NT2/D1 (cell line): ENCODE measurements around the gene HOOK2.
"Not testable (repeated sequence)": the region's sequence is repeated elsewhere in the genome, so short reads cannot be mapped to it uniquely, and the experiment has no call there.

Experiments used
- DNase-seq: peaks from one replicate; pipeline ENCODE4 v3.0.0-alpha.2; 2011; ENCODE audit warnings: low read depth, low spot score
- H3K27me3 ChIP-seq: 2 replicates; pipeline ENCODE4 v1.6.0; 2011; ENCODE audit warnings: mild to moderate bottlenecking; ENCODE audit not compliant: insufficient read length, insufficient read depth
- H3K36me3 ChIP-seq: 2 replicates; pipeline ENCODE4 v1.6.1; 2011; ENCODE audit warnings: mild to moderate bottlenecking, low read length, mixed read lengths; ENCODE audit not compliant: insufficient read depth, insufficient read length
- H3K4me1 ChIP-seq: 2 replicates; pipeline ENCODE4 v1.5.1; 2011; ENCODE audit not compliant: insufficient read depth, insufficient read length
- H3K4me3 ChIP-seq: 2 replicates; pipeline ENCODE4 v1.5.1; 2011; ENCODE audit warnings: low read depth; ENCODE audit not compliant: insufficient read length
- H3K9ac ChIP-seq: 2 replicates; pipeline ENCODE4 v1.6.0; 2011; ENCODE audit warnings: low read depth; ENCODE audit not compliant: insufficient read length
- H3K9me3 ChIP-seq: 2 replicates; pipeline ENCODE4 v1.5.1; 2011; ENCODE audit warnings: mild to moderate bottlenecking, low read length; ENCODE audit not compliant: insufficient read depth
- SUZ12 ChIP-seq: IDR thresholded peaks from 2 replicates; pipeline ENCODE4 v1.6.1; 2011; ENCODE audit not compliant: insufficient read length, insufficient read depth; ENCODE audit errors: extremely low read depth
- YY1 ChIP-seq: IDR thresholded peaks from 2 replicates; pipeline ENCODE4 v1.6.1; 2011; ENCODE audit not compliant: insufficient read length, insufficient read depth
- ZNF274 ChIP-seq: IDR thresholded peaks from 2 replicates; pipeline ENCODE4 v1.6.1; 2011; ENCODE audit warnings: mild to moderate bottlenecking, low read depth, low read length

The HOOK2 gene

GRCh38 chr19:12804051-12804450 lies 28.7 kb upstream of the HOOK2 start:
- H3K4me1 ChIP-seq: peaks cover 7% of the 10 kb centered on the region
- H3K4me3 ChIP-seq: no peak overlapping the region
- no peak overlapping the region for H3K9ac ChIP-seq
- peaks cover 18% of the 10 kb centered on the region for H3K27me3 ChIP-seq
- no peak for DNase-seq
- TF ChIP-seq YY1: no peak
- TF ChIP-seq ZNF274: no peak
- TF ChIP-seq SUZ12: no peak
- no peaks in the 10 kb centered on the region for H3K9me3 ChIP-seq
- peaks cover 33% of the 10 kb centered on the region for H3K36me3 ChIP-seq

- Histone ChIP-seq H3K9ac (peak overlapping the region; percentile 44), H3K27me3 (peaks cover 18% of the 10 kb centered on the region), H3K4me3 (peak overlapping the region; percentile 100), H3K4me1 (peaks cover 7% of the 10 kb centered on the region), H3K9me3 (no peaks in the 10 kb centered on the region), H3K36me3 (peaks cover 25% of the 10 kb centered on the region)
- TF ChIP-seq ZNF274: no peak
- DNase-seq: no peak
Measured at GRCh38 chr19:12802267-12803106, 27.1 kb upstream of the HOOK2 start.

GRCh38 chr19:12801466-12802266 lies 26.3 kb upstream of the HOOK2 start, which contains the start of the genes PRDX2 and THSD8:
TSS of gene PRDX2 (minus strand) at chr19:12801800. CDS start at chr19:12801261, 539 bp downstream.
TSS of gene THSD8 (plus strand) at chr19:12802069. CDS start at chr19:12802072, 3 bp downstream.
- DNase-seq: no peak
- H3K9me3 ChIP-seq: no peaks in the 10 kb centered on the region
- peaks cover 7% of the 10 kb centered on the region for H3K4me1 ChIP-seq
- peaks cover 26% of the 10 kb centered on the region for H3K36me3 ChIP-seq
- peaks cover 18% of the 10 kb centered on the region for H3K27me3 ChIP-seq
- H3K9ac ChIP-seq: peak within 1 kb of the TSS; percentile 100
- H3K4me3 ChIP-seq: peak within 1 kb of the TSS; percentile 100
- TF ChIP-seq ZNF274: no peak
- no peak for TF ChIP-seq YY1
- no peak for TF ChIP-seq SUZ12

GRCh38 chr19:12800923-12801465 lies 25.6 kb upstream of the HOOK2 start:
- no peaks in the 10 kb centered on the region for H3K9me3 ChIP-seq
- peak overlapping the region; percentile 100 for H3K4me3 ChIP-seq
- peaks cover 18% of the 10 kb centered on the region for H3K27me3 ChIP-seq
- H3K36me3 ChIP-seq: peaks cover 26% of the 10 kb centered on the region
- H3K9ac ChIP-seq: peak overlapping the region; percentile 100
- H3K4me1 ChIP-seq: peaks cover 7% of the 10 kb centered on the region
- TF ChIP-seq ZNF274: no peak
- no peak for TF ChIP-seq YY1
- TF ChIP-seq SUZ12: no peak
- no peak for DNase-seq

- Histone ChIP-seq H3K36me3 (peaks cover 26% of the 10 kb centered on the region), H3K27me3 (peaks cover 18% of the 10 kb centered on the region), H3K9me3 (no peaks in the 10 kb centered on the region), H3K4me3 (peak overlapping the region; percentile 100), H3K4me1 (peaks cover 10% of the 10 kb centered on the region), H3K9ac (peak overlapping the region; percentile 100)
- TF ChIP-seq YY1 (no peak), SUZ12 (no peak), ZNF274 (no peak)
- no peak for DNase-seq
Measured at GRCh38 chr19:12800466-12800770, 25.1 kb upstream of the HOOK2 start.

- Histone ChIP-seq H3K9me3 (no peaks in the 10 kb centered on the region), H3K36me3 (peaks cover 26% of the 10 kb centered on the region), H3K9ac (peak overlapping the region; percentile 100), H3K4me1 (peaks cover 10% of the 10 kb centered on the region), H3K4me3 (no peak overlapping the region), H3K27me3 (peaks cover 18% of the 10 kb centered on the region)
- DNase-seq: no peak
- TF ChIP-seq ZNF274 (no peak), SUZ12 (no peak), YY1 (no peak)
Measured at GRCh38 chr19:12799742-12800465, 24.6 kb upstream of the HOOK2 start.

- not testable (repeated sequence) for H3K4me3 ChIP-seq, DNase-seq, H3K9me3 ChIP-seq, H3K9ac ChIP-seq
- Histone ChIP-seq H3K27me3 (peaks cover 12% of the 10 kb centered on the region), H3K36me3 (peaks cover 26% of the 10 kb centered on the region), H3K4me1 (peaks cover 13% of the 10 kb centered on the region)
Measured at GRCh38 chr19:12797607-12798006, 22.3 kb upstream of the HOOK2 start.
